ENCODE results near the gene RAB2B.

RAB2B gene

DNA sequence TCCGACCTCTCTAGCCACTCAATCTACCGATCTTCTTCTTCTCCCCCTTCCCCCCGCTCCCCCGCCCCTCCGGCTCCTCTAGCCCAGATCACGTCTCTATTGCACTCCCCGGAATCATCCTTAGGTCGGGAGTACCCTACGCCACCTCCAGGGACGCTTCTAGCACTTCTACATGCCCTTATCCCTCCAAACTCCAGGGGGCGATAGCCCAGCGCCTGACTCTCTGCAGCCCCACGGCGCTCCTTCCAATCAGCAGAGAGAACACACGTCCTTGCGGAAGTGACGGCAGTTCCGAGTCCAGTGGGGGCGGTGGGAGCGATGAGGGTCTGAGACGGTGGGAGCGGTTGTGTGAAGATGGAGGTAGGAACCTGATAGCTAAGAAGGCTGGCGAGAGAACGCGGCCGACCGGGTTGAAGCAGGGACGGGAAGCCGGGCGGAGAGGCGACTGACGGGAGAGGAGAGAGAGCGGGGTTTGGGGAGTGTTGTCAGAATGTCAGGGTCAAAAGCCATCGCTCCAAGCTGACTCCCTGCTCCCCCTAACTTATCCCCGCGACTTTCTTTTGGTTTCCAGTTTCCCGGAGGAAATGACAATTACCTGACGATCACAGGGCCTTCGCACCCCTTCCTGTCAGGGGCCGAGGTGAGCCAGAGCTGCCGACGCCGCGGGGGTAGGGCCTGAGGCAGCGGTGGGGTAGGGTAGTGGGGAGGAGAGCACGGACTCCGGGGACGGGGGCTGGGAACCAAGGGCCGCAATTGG lies at the start of gene RAB2B, which contains the start of gene TOX4:
TSS of gene RAB2B (minus strand) at position 35 of the 757 bp plus-strand sequence. CDS start 87 bp downstream, outside the sequence.
TSS of gene TOX4 (plus strand) at position 271 of the 757 bp plus-strand sequence. CDS start at position 355, 84 bp downstream.
- peak; percentile 98 for DNase-seq

DNA sequence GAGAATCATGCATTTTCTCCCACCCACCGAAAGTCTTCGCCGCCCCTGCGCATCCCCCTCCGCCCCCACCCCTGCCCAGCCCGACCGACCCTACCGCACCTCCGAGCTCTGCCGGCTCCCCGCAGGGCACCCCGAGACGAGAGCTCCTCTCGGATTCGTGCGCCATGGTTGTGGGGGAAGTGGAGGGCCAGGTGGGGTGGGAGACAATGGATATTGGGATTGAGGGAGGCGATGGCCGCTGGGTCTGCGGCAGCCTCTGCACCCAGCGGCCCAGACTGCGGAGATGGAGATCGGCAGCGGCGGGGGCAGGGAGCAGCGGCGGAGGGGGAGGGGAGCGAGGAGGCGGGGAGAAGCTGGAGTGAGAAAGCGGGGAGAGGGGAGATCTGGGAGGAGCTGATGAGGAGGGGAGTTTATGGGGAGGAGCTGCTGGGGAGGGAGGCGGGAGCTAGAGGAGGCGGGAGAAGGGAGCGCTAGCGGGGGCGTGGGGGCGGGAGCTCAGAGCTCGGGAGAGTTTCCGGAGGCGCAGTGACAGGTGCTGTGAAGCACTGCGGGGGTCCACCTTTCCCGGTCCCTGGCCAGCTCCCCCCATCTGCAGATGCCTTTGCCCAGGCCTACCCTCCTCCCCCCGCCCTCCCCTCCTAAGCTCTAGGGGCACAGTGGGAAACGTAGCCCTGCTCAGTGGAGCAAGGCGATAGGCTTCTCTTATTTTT lies 49.4 kb upstream of the RAB2B start, which contains the start of gene SALL2:
TSS of gene SALL2 (minus strand) at position 385 of the 710 bp plus-strand sequence. CDS start at position 166, 219 bp downstream.
- DNase-seq = peak; percentile 17

DNA sequence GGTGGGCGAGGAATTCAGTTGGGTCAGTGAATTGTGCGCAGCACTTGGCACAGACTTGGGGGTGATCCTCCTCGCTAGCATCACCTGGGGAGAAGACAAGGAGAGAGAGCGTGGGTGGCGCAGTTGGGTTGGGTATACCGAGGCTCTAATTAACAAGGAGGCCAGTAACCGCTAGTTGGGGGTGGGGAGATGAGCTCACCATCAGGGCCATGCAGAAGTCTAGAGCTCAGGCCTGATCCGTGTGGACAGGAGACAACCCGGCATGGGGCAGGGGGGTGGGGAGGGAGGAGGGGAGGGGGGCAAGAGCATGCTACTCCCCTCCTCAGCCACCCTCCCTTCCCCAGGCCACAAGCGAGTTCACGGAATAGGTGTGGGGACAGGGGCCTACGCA lies 48.8 kb upstream of the RAB2B start:
- DNase-seq = no peak

DNA sequence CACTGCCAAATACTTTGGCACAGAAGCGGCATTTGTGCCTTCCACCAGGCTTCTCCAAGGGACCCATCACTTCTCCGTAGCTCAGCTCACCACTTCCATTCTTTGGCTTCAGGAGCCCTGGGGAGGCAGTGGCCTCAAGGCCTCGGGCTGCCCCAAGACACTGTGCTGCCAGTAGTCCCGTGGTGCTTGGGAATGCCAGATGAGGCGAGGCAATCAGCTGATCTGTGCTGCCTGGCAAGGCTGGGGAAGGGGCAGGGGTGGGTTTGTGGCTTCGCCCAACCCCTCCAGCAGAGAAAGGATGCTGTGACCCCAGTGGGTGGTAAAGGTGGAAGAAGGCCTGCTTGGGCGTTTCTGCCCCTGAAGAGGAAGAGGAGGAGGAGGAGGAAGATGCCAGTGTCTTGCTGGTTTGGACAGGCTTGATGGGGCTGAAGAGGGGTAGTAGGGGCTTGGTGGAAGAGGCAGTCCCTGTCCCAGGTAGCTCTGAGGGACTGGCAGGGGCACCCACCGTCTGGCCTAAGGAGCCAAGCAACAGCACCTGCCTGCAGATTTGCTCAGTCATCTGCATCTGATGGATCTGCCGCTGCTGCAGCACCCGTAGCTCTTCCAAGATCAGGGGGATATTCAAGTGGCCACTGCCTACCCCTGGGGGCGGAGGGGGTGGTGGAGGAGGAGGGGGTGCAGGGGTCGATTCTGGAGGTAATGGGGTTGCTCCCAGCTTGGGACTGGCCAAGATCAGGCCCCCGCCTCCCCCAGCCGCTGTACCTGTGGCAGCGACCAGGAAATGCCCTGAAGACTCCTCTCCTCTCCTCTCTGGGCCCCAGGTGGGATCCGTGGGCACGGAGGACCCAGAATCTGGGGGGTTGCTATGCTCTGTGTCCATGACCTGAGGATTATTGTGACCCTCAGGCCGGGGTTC lies 48.1 kb upstream of the RAB2B start:
- DNase-seq = no peak

DNA sequence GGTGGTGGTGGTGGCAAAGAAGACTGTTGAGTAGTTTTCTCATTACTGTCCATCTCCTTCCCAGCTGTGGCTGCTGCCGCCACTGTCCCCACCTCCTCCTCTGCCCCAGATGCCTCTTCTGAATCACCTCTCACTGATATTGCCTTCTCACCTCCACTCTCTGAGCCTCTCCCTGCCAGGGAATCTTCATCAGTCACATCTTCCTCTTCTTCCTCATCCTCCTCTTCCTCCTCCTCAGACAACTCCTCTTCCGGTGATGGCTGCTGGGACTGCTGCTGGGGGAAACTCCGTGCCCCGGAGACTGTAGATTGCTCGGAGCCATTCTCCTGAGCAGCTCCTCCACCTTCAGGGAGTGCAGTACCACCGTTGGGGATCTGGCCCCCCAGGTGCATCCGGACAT lies 46.4 kb upstream of the RAB2B start:
- no peak for DNase-seq

DNA sequence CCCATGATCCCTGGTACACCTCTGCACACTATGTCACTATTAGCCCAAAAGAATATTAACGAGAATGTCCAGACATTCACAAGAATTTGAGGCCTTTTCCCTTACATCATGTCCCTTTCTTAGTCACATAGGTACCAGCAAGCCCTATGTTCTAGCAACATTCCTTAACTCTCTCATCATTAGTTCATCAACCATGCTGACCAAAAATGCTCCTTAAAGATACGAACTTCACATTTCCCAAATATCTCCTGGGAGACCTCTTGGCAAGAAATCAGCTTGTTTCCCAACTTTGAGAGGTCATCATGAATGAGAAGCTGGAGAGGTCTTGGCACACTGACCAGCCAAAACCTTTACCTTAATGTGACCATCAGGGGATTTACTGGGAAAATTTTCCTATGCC lies 44.7 kb upstream of the RAB2B start:
- no peak for DNase-seq

DNA sequence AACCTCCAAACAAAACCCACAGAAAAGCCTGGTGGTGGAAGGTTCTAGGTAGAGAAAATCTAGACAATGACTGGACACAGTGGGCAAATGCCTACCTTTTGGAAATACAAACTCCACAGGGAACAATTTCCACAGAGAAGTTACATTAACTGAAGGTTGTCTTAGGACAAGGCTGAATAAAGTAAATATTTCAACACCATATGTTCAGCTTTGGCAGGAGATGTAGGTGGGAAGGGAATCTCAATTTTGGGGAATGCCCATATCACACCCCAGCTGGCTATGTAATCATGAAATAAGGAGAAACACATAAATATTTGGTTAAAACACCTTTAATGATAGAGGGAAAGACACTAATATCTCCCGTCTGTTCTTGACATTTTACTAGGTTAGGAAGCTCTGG lies 44.0 kb upstream of the RAB2B start:
- no peak for DNase-seq

DNA sequence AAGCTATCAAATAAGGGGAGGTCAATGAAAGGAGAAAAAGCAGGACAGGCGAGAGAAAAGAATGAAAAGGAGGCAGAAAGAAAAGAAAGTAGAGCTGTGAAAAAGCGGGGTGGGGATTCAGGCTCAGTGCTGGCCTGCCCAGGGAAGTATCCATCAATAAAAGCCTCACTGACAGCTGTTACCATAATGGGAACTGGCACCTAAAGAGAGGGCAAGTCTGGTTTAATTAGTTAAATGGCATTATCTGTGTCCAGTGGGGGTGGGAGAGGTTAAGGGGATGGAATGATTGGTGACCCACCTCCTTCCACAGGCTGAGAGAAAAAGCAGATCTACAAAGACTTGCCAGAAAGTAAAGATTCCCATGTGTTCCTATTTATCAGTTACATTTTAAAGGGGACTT lies 42.0 kb upstream of the RAB2B start:
- no peak for DNase-seq

DNA sequence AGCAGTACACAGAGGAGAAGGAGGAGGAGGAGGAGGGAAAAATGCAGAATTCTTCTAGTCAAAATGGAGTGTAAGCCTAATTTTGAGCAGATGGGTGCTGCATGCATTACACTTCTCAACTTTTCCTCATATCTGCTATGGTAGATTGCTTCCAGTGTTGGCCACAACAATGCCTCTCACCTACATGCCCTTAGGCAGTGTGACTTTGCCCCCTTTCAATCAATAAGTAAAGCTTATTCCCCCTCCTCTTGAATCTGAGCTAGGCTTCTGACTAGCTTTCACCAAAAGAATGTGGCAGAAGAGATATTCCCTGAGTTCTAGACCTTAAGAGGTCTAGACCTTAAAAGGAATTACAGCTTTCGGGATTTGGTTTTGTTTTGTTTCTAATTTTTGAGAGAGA lies 37.6 kb upstream of the RAB2B start:
- no peak for DNase-seq

DNA sequence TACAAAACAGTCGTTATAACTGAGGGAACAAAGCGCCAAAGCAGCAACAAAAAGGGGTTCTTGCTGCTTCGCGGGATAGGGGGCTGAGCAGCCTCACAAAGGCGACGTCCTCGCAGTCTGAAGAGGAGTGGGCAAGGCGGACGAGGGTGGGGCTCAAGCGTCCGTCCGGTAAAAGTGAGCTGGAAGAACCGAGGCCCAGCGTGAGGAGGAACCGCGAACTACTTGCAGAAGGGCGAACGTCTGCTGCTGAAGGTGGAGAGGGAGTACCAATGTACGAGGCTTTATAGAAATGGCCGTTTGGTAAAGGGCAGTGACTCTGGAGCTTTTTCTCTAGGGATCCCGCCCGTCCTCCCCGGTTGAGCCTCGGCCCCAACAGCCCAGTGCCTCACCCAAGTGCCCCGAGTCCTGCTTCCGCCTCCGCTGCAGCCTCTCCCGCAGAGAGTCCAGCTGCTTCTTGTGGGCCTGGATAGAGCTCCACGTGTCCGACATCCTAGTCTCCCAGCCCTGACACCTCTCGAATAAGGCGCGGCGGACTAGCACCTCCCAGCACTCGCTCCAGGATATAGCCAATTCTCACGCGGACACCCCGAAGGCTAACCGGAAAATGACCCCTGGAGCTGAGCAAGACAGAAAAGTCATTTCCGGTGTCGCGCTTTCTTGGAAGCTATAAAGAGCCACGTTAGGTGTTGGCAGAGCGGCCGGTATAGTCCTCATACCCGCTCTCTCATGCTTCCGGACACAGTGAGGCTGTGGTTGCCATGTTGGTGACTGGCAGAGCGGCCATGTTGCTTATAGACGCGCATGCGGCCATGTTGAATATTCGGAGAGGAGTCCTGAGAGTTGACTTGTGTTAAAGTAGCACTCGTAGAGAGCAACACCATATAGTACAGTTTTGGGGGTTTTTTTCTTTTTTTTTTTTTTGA lies 34.2 kb upstream of the RAB2B start, which contains the start of gene METTL3:
TSS of gene METTL3 (minus strand) at position 606 of the 923 bp plus-strand sequence. CDS start at position 489, 117 bp downstream.
- peak; percentile 99 for DNase-seq

DNA sequence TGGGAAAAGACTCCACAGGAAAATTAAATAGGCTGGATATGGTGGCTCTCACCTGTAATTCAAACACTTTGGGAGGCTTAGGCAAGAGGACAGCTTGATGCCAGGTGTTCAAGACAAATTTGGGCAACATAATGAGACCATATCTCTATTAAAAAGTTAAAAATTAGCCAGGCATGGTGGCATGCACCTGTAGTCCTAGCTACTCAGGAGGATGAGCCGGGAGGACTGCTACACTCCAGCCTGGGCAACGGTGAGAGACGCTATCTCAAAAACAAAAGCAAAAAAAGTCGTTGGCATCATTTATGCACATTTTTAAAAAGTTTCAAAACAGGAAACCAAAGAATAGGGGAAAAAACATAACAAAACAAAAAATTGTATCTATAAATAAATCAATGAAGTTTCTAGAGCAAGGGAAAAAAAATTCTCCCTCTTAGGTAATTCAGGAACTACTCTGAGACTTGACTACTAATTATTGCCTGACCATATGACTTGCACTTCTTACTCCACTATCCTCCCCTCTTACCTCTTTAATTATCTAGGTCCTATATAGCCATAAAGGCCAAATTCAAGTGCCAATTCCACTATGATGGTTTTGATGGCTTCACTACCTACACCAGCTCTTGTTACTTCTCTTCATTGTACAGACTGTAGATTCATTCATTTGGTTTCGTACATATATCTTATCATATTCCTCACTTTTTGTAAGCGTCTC lies 32.8 kb upstream of the RAB2B start:
- DNase-seq = peak; percentile 5

DNA sequence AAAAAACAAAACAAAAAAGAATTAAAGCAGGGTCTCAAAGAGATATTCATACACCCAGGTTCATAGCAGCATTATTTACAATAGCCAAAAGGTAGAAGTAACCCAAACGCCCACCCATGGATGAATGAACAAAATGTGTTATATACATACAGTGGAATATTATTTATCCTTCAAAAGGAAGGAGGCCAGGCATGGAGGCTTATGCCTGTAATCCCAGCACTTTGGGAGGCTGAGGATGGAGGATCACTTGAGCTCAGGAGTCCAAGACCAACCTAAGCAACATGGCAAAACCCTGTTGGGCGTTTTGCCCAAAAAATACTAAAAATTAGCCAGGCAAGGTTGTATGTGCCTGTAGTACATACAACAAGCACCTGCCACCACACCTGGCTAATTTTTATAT lies 29.8 kb upstream of the RAB2B start:
- DNase-seq = no peak

DNA sequence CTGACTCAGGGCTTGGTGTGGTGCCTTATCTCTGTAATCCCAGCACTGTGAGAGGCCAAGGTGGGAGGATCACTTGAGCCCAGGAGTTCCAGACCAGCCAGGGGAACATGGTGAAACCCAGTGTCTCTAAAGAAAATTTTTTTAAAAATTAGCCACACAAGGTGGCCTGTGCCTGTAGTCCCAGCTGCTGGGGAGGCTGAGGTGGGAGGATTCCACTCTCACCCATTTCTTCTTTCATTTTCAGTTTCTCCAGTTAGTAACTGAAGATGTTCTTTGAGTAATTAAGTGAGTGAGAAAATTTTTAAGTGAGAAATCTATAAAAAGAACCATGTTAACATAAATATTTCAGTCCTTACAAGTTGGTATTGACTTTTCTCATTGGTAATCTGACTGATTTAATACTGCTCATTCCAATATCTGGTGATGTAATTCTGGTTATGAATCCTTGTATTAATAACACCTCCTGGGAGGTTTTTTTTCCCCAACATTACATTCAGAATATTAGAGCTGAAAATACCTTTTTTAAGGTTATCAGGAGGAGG lies 28.3 kb upstream of the RAB2B start:
- DNase-seq = peak; percentile 30

DNA sequence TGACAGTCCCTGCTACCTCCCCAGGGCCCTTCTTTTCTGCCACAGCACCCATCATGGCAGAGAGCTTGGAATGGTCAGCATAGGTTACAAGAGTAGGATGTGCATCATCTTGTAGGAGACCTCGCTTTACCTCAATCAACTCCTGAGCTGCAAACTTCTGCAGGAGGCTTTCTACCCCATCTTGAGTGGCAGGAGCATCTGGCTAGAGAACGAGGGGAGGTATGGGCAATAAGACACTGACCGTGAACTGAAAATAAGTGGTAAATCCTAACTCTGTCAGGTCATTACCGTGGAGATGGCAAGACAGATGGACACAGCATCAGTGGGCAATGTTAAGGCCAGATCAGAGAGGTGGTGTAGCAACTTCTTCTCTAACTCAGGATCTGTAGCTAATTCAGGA lies 26.6 kb upstream of the RAB2B start:
- no peak for DNase-seq

DNA sequence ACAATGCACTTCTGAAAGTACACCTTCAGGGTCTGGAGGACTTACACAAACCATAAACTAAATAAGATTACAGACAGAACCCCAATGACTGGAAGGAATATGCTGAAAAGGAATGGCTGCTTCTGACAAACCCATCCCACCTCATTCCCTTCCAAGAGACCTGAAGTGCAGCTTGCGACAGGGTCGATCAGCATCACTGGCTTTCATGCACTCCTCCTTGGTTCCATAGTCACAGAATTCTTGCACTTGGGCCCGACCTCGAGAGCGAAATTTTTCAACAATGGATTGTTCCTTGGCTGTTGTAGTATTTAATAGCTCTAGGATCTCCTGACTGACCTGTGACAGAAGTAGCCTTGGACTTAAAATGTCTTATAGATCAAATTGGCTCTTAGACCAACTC lies 24.8 kb upstream of the RAB2B start:
- DNase-seq = no peak

DNA sequence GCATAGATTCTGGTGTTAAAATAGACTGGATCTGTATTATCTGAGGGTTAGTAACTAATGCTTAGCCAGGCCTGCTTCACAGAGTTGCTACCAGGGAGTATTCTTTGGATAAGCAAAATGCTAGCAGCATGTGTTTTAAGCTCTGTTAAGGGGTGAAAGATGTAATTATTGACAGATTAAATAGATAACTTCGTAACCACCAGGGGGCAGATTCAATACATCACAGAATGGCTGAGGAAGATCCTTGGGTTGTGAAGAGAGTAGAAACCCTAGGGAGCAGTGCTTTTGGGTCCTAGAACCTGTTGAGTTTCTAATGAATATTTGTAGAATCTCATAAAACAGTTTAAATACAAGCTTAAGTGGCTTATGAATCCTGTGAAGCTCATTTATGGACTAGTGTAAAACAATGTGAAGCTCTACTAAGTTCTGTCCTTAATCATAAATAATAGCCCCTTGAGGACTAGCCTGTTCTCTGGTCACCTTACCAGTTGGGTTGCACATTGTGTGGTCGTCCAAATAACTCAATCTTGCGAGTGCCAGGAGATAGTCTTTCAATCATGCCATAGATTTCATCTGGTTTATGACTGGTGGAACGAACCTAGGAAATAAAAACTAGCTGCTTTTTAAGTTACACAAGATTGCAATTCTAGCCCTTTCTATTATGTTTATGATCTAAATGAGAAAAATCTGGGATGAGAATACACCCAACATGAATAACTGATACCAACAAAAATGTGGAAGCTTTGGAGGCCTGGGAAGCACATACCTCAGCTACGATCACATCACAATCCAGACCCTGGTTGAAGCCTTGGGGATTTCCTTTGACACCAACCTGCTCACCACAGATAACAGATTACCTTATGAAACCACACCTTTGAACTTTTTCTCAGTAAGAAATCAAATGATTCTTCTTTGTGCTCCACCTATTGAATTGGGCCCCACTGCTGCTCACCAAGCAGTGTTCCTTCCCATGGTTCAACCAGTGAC lies 22.1 kb upstream of the RAB2B start:
- DNase-seq = peak; percentile 60

DNA sequence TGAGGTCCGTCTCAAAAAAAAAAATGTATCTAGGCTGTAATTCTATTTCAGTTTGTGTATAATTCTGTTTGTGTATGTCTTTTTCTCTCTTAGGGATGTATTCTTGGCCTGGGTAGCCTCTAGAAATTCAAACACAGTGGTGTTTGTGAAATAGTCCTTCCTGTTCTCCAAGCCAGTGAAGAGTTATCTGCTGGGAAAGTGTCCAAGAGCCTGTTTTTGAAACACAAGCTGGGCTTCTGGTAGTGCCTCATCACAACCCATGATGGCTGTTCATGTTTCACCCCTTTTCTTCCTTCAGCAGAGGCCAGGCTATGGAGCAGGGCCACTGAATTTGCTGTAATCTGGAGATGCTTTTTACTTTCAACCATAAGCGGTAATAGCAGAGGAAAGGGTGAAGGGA lies 19.7 kb upstream of the RAB2B start:
- DNase-seq = no peak

DNA sequence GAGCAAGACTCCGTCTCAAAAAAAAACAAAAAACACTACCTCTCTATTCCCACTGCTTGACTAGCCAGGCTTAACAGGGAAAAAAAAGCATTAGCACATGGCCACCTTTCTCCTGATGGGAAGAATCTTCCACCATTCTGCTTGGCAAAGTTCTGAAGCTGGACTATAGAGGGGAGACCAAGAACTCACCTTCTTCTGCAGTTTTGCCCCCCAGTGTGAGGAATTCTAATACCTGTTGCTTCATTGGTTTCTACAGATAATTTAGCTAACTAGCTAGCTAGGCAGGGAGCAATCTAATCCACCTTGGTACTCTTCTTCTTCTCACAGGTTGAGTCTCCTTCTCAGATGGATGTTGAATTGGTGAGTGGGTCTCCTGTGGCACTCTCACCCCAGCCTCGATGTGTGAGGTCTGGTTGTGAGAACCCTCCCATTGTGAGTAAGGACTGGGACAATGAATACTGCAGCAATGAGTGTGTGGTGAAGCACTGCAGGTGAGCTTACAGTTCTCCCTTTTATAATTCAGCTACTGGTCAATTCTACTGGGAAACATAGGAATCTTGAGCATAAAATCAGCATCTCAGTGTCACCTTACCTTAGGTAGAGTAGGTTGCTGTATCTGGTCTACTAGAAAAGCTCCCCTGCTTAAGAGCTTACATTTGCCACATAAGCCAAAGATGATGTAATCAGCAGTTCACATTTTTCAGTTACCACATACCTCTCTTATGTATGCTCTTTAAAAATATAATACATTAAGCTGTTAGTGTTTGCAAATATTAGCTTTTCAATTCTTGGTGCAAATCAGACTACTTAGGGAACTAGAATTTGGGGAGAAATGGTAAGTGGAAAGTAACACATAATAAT lies 18.4 kb upstream of the RAB2B start:
- DNase-seq = no peak

Measured in suppressor macrophage treated with lipopolysaccharide for 4 hours (primary cell).